Measurements from ENCODE around the gene MOV10. TPM values are rescaled to one million over a fixed set of nuclear protein-coding genes. Genes with fewer than 3 reads are reported as not detected.

Gene MOV10
- total RNA-seq, 1 donor from 2014 or later: 16.1 TPM

GRCh38 chr1:112672842-112673241 lies 1.6 kb upstream of the MOV10 start:
- intact Hi-C loops (cut with DNase I): loop anchor here (10.0 kb wide), 1 partner anchor 58 kb away; the partner anchor contains the start of genes CAPZA1 and ST7L
- DNase-seq (ENCODE audit: missing footprints) (no peak), ATAC-seq (no peak)

- intact Hi-C loops (cut with DNase I): loop anchor here (2.0 to 10.0 kb wide), 2 partner anchors 27 to 59 kb away; partner anchors contain the start of genes CAPZA1 and ST7L
- DNase-seq (ENCODE audit: missing footprints) (no peak), ATAC-seq (peak; percentile 54)
Measured at GRCh38 chr1:112673592-112674439, 643 bp upstream of the MOV10 start.

- DNase-seq (ENCODE audit: missing footprints) (no peak), ATAC-seq (peak; percentile 75)
- intact Hi-C loops (cut with DNase I): loop anchor here (2.0 to 10.0 kb wide), 2 partner anchors 26 to 60 kb away; partner anchors contain the start of genes CAPZA1 and ST7L
Measured at GRCh38 chr1:112674986-112675727, 698 bp downstream of the MOV10 start.

GRCh38 chr1:112675728-112676381 lies 1.4 kb downstream of the MOV10 start:
- DNase-seq (ENCODE audit: missing footprints) (no peak), ATAC-seq (no peak)
- intact Hi-C loops (cut with DNase I): loop anchor here (2.0 to 10.0 kb wide), 2 partner anchors 25 to 61 kb away; partner anchors contain the start of genes CAPZA1 and ST7L

- ATAC-seq (no peak), DNase-seq (ENCODE audit: missing footprints) (no peak)
- intact Hi-C loops (cut with DNase I): loop anchor here (10.0 kb wide), 1 partner anchor 62 kb away; the partner anchor contains the start of genes CAPZA1 and ST7L
Measured at GRCh38 chr1:112676543-112676942, 2.1 kb downstream of the MOV10 start.

GRCh38 chr1:112677501-112677900 lies 3.0 kb downstream of the MOV10 start:
- intact Hi-C loops (cut with DNase I): loop anchor here (10.0 kb wide), 1 partner anchor 63 kb away; the partner anchor contains the start of genes CAPZA1 and ST7L
- no peak for ATAC-seq
- DNase-seq (ENCODE audit: missing footprints): no peak

- DNase-seq (ENCODE audit: missing footprints): no peak
- intact Hi-C loops (cut with DNase I): loop anchor here (10.0 kb wide), 1 partner anchor 64 kb away; the partner anchor contains the start of genes CAPZA1 and ST7L
Measured at GRCh38 chr1:112678605-112679004, 4.1 kb downstream of the MOV10 start.

GRCh38 chr1:112685913-112686312 lies 11.5 kb downstream of the MOV10 start:
- DNase-seq (ENCODE audit: missing footprints): no peak
- intact Hi-C loops (cut with DNase I): no loop called here

More at GRCh38 chr1:112678605-112679004, 4.1 kb downstream of the MOV10 start:
- no peak for ATAC-seq

GRCh38 chr1:112686417-112686816 lies 12.0 kb downstream of the MOV10 start:
- ATAC-seq: no peak
- DNase-seq (ENCODE audit: missing footprints): no peak

More at GRCh38 chr1:112685913-112686312, 11.5 kb downstream of the MOV10 start:
- no peak for ATAC-seq

GRCh38 chr1:112686835-112687234 lies 12.4 kb downstream of the MOV10 start:
- ATAC-seq: no peak
- no peak for DNase-seq (ENCODE audit: missing footprints)
- intact Hi-C loops (cut with DNase I): no loop called here

More at GRCh38 chr1:112686417-112686816, 12.0 kb downstream of the MOV10 start:
- intact Hi-C loops (cut with DNase I): no loop called here

- intact Hi-C loops (cut with DNase I): no loop called here
- ATAC-seq (no peak), DNase-seq (ENCODE audit: missing footprints) (no peak)
Measured at GRCh38 chr1:112687361-112687760, 12.9 kb downstream of the MOV10 start.

- intact Hi-C loops (cut with DNase I): no loop called here
- ATAC-seq (no peak), DNase-seq (ENCODE audit: missing footprints) (no peak)
Measured at GRCh38 chr1:112687785-112688496, 13.5 kb downstream of the MOV10 start.

- intact Hi-C loops (cut with DNase I): no loop called here
- DNase-seq (ENCODE audit: missing footprints): peak; percentile 75
- ATAC-seq: peak; percentile 61
Measured at GRCh38 chr1:112688781-112689193, 14.3 kb downstream of the MOV10 start.

- DNase-seq (ENCODE audit: missing footprints) (no peak), ATAC-seq (peak; percentile 27)
- intact Hi-C loops (cut with DNase I): no loop called here
Measured at GRCh38 chr1:112689196-112689841, 14.9 kb downstream of the MOV10 start.

GRCh38 chr1:112689842-112690237 lies 15.4 kb downstream of the MOV10 start:
- intact Hi-C loops (cut with DNase I): no loop called here
- ATAC-seq (no peak), DNase-seq (ENCODE audit: missing footprints) (no peak)

- DNase-seq (ENCODE audit: missing footprints): no peak
- intact Hi-C loops (cut with DNase I): no loop called here
Measured at GRCh38 chr1:112692681-112693080, 18.2 kb downstream of the MOV10 start.

GRCh38 chr1:112693821-112694220 lies 19.4 kb downstream of the MOV10 start:
- DNase-seq (ENCODE audit: missing footprints): no peak
- intact Hi-C loops (cut with DNase I): no loop called here
- ATAC-seq: no peak

More at GRCh38 chr1:112692681-112693080, 18.2 kb downstream of the MOV10 start:
- ATAC-seq: no peak

Measured in Right ventricle myocardium inferior (tissue), 1 donor.